AML-193 (cell line): ENCODE measurements around the gene GARIN5B.

Source experiments
- DNase-seq, 2 experiments: peaks; one replicate each; lab custom pipeline; 2025; lab: John Stamatoyannopoulos, UW

GARIN5B gene

DNA sequence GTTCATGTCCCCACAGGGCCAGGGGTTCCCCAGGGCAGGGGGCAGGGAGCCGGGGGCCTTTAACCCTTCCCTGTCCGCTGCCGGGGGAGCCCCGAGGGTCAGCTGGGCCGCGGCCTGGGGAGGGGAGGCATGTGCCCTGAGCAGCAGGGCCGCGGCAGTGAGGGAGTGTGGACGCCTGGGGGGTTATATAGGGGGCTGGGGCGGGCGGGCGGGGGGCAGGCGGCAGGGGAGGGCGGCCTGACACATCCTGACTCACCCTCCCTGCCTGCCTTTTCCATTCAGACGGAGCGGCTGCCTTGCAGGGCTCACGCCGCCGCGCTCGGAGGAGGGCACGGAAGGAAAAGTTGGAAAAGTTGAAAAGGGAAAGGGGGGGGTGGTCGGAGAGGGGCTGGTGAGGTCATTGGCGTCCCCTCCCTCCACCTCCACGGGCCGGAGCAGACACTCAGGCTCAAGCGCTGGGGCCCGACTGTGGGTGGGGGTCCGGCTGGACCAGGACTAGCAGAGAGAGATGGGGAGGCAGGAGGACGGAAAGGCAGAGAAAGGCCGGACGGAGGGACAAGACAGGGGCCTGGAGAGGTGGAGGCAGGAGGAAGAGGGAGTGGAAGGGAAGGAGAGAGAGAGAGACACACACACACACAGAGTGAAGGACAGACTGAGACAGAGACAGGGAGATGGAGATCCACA lies 7.4 kb upstream of the GARIN5B start, which contains the start of gene IL11:
IL11 (minus strand) TSS at position 159 of the 684 bp plus-strand sequence; CDS start at position 6, 153 bp downstream.
- no peak for DNase-seq

DNA sequence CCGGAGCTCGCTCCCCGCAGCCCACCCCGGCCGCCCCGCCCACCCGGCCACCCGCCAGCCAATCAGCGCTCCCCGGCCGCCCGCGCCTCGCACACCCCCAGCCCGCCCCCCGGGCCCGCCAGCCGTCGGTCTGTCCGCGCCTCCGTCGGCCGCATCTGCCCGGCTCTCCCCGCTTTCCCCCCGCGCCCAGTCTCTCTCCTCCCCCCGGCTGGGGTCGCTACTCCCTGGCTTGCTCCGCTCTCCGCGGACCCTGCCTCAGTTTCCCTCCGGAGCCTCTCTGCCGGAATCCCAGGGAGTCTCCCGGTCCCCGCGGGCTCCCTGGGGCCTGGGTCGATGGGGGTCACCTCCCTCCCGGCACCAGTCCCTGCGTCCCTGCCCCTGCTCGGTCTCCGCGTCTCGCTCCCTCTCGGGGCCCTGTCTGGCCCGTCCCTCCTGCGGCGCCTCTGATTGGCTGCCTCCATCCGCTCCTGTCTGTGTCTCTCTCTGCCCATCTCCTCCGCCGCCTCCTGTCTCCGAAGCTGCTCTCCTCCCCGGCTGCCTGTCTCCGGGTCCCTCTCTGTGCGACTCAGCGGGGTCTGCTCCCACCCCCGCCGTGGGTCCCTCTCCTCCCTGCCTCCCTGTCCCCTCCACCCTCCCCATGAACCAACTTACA lies 6.7 kb upstream of the GARIN5B start:
- DNase-seq: no peak

DNA sequence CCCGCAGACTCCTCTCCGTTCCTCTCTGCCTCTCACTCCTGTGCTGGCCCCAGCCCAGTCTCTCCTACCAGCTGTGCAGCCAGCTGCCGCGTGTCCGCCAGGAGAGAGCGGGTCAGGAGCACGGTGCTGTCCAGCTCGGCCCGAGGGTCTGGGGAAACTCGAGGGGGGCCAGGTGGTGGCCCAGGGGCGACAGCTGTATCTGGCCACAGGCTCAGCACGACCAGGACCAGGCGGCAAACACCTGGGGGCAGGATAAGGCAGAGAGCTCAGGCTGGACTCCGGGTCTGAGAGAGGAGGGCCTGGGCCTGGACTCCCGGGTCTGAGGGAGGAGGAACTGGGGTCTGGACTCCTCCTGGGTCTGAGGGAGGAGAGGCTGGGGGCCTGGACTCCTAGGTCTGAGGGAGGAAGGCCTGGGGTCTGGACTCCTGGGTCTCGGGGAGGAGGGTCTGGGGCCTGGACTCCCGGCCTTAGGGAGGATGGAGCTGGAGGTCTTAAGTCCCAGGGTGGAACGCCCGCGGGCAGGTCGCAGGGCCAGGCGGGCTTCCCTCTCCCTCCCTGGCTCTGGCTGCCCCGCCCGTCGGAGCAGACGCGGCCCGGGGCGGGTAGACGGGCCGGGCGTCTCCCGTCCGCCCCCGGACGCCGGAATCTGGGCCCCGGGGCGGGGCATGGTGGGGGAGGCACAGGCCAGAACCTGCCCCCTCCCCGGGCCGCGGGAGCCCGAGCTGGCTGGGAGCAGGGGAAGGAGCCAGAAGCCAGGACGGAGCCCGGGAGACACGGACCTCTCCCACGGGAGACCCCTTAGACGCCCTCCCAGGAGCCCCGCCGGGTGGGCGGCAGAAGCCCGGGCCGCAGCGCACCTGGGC lies 5.9 kb upstream of the GARIN5B start:
- DNase-seq: no peak

DNA sequence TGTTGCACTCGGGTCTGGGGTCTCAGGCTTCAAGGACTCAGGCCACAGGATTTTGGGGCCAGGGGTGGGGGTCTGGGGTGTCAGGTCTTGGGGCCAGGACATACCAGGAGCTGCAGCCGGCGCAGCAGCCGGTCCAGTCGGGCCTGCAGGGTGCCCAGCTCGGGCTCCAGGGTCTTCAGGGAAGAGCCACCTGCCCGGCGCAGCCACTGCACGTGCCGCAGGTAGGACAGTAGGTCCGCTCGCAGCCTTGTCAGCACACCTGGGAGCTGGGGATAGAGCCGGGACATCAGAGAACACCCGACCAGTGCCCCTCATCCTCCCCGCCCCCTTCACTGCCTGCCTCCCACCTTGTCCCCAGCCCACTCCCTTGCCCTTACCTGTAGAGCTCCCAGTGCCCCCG lies 5.0 kb upstream of the GARIN5B start:
- DNase-seq: no peak

DNA sequence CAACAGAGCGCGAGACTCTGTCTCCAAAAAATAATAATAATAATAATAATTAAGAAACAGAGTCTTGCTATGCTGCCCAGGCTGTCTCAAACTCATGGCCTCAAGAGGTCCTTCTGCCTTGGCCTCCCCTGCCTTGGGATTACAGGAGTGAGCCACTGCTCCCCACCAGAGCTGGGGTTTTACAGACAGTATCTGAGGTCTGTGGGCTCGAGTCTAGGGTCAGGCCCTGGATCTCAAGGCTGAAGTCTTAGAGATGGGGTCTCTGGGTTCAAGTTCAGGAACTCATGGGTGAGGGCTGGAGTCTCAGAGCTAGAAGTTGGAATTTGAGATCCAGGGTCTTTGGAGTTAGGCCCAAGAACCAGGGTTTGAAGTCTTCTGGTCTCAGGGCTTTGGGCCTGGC lies 3.7 kb upstream of the GARIN5B start:
- no peak for DNase-seq

DNA sequence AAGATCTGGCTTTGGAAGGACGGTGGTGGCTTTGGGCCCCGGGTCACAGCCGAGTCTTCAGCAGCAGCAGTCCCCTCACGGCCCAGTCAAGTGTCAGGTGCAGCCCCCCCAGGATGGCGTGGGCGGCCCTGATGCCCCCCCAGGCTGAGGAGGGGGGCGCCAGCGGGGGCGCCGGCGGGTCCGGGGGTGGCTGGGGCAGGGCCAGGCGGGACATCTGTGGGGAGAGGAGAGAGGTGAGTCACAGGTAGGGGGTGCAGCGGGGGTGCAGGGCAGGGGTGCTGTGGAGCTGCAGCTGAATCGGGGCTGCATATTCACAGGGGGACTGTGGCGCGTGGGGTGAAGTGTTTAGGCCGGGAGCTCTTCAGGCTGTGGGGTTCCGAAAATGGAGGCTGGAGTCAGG lies 2.9 kb upstream of the GARIN5B start:
- DNase-seq: no peak

DNA sequence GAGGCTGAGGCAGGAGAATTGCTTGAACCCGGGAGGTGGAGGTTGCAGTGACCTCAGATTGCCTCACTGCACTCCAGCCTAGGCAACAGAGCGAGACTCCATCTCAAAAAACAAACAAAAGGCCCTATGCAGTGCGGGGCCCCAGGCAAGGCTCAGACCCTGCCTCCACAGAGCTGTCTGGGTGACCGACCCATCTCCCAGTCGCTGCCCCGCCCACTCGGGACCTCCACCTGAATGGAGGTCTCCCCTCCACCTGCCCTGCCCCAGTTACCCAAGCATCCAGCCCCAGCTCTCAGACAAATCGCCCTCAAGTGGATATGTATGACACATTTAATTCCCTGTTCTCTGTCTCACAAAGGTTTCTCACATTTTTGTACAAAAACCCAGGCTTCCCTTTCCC lies 2.2 kb upstream of the GARIN5B start:
- DNase-seq: no peak

DNA sequence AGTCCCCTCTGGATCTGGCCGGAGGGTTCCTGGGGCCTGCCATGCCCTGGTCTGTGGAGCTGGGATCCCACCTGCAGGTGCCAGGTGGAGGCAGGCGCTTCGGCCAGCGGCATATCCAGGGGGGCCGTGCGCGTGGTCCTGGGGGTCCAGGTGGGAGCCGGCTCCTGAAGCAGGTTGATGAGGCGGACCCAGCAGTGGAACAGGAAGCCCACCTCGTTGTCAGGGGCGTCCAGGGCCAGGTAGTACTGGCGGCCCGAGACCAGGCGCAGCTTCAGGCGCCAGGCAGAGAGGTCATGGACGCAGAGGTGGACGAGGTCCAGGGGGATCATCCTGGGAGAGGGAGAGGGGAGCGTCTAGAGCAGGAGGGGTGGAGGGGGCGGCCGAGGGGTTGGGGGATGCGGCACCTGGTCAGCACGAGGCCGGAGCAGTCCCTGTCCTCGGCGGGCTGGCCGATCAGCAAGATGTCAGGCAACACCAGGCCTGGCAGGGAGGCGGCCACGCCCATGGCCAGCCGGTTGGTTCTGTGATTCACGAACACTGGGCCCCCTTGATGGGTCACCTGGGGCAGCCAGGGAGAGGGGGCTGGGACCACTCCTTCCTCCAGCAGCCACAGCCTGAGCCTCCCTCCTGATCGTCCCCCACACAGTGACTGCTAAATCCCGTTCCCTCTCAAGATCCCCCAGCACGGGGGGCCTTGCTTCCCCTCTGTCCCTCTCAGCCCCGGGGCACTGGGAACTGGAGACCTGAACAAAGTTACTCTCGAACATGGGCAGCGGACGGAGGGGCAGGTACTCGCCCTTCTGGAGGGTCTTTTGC lies 678 bp downstream of the GARIN5B start:
- no peak for DNase-seq

DNA sequence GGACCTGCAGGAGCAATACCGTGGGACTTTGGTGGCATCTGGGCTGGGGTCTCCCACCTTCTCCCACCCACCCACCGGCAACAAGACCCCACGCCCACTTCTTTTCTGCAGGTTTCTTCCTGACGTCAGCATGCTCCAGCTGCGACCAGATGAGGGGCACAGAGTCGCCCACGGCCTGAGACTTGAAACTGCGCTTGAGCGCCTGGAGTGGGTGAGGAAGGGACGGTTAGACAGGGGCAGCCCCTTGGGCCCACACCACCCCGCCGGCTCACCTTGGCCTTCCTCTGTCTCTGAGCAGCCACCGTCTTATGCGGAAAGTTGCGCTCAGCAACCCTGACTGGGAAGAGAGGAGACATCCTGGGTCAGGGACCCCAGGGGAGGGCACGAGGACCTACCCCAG lies 2.2 kb downstream of the GARIN5B start:
- no peak for DNase-seq

DNA sequence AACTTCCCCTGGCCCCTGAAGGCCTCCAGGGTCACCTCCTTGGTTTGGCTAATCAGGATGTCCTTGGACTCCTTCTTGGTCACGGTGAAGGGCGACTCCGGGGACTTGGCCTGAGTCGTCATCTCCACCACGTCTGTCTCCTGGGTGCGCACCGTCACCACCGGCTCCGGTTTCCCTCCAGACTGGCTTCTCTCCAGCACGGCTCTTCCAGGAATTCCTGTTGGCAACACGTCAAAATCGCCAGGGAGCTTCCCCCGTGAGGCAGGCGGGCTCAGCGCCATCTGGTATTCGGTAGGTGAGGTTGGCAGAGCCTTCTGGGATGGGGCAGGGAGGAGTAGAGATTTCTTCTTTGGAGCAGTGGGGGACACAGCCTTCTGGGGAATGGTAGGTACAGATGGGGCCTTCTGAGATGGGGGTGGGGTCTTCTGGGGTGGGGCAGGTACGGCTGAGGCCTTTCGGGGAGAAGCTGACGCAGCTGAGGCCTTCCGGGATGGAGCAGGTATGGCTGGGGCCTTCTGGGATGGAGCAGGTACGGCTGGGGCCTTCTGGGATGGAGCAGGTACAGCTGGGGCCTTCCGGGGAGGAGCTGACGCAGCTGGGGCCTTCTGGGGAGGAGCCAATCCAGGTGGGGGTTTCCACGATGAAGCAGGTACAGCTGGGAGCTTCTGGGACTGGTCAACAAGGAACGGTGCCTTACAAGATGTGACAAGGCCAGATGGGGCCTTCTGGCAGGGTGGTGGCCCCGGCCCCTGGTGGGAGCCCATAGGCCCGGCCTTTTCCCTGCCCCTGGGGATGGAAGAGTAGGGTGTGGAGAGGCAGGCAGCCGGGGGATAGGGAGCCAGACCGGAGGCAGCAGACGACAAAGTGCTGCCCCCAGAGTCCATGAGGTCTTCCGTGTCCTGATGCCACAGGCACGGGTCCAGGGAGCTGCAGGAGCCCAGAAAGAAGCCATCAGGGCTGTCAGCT lies 3.8 kb downstream of the GARIN5B start:
- DNase-seq: no peak

DNA sequence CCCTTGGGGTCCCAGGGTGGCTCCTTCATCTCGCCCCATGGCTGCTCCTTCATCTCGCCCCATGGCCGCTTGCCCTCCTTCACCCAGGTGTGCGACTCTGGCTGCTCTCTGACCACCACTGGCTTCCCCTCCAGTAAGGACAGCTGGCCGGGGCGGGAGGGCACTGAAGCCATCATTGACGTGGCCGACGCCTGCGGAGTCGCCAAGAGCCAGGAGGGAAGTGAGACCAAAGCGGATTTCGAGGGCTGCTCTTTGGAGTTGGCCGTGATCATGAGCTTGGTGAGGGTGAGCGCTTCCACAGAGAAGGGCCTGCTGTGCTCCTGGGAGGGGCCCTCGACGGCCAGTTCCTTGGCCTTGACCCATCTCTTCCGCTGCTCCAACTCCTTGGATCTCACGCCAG lies 4.6 kb downstream of the GARIN5B start:
- DNase-seq: no peak

DNA sequence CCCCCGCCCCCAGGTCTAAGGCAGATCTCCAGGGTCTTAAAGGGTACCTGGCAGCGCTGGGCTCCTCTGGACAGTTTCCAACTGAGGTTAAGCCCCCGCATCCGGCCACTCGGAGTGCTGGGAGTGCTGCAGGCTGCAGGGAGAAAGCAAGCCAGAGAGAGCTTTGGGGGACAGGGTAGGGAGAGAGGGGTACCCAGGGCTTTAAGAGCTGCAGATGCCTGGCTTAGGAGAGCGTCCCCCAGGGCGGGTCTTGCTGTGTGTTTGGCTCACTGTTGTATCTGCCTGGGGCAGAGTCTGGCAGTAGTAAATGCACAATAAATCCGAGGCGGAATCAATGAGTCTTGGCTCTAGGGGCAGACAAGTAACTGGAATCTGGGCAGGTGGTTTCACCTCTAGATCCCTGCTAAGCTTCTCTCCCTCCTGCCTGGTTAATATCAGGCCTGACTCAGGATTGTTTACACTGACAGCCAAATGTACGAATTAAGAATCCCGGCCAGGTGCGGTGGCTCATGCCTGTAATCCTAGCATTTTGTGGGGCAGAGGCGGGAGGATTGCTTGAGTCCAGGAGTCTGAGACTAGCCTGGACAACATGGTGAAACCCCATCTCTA lies 7.7 kb downstream of the GARIN5B start:
- no peak for DNase-seq

DNA sequence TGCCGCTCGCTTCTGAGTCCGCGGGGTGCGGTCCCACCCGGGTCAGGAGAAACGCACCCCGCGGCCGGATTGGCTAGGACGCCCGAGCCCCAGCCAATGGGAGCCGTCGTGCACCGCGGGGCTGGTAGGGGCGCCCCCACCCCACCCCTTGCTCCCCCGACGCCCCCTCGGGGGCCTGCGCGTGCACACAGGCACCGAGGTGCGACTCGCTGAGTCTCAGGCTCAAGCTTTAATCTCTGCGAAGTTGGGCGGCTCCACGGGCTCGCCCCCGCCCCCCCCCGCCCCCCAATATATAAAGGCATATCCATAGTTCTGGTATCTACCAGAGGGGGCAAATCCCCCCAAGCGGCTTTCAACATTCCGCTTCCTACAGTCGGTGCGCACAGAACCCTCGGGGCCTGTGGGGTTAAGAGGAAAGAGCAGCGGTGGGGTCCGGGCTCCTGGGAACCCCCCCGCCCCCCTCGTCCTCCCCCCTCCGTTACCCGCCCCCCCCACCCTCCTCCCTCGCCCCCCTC lies 8.3 kb downstream of the GARIN5B start, which contains the start of gene COX6B2:
COX6B2 (minus strand) TSS at position 22 of the 515 bp plus-strand sequence. CDS start 198 bp downstream, outside the sequence.
- no peak for DNase-seq

DNA sequence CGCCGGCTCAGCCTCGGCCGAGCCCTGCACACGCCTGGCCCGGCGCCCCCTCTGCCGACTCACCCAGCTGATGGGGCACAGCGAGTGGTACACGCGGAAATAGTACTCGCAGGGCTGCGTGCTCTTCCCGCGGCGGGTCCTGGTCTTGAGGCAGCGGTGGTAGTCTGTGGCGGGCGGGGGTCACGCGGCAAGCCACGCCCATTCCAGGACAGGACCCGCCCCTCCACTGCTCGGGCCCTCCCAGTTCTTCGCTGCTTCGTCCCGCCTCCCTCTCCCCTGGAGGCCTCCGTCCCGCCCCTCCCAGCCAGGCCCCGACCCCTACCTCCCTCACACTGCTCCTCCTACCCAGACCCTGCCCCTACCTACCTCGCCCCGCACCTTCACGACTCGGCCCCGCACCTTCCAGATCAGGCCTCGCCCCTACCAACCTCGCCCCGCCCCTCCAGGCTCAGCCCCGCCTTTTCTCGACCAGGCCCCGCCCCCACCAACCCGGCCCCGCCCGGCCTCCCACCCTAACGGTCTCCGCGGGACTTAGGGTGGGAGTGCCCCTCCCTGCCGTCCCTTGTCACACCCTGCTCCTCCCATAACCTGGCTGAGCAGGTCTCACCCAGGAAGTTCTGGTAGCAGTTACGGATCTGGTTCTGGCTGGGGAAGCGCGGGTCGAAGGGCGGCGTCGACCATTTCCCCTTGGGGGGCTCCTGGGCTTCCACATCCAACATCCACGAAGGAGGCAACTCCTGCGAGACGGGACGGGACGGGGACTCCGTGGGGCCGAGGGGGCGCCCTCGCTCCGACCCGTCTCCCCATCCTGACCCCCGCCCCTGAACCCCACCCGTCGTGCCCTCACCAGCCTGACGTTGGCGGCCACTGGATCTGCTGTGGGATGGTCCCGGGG lies 9.0 kb downstream of the GARIN5B start:
- no peak for DNase-seq

DNA sequence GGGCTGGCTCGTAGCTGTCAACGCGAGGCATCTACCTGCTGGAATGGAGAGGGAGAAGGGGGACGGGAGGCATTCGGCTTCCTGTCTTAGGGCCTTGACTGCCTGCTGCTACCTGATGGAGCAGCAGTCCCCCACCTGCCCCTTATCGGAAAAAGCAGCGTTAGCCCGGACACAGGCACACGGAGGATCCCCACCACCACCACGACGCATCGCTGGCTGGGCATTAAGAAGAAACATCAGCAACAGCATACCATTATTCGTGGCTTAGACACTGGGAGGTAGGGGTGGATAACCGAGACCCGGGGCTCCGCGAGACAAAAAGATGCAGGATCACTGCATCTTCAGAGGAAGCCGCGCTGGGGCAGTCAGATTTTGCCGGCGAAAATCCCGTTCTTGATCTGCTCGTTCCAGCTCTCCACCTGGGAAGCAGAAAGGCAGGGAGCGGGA lies 9.7 kb downstream of the GARIN5B start:
- DNase-seq: no peak

DNA sequence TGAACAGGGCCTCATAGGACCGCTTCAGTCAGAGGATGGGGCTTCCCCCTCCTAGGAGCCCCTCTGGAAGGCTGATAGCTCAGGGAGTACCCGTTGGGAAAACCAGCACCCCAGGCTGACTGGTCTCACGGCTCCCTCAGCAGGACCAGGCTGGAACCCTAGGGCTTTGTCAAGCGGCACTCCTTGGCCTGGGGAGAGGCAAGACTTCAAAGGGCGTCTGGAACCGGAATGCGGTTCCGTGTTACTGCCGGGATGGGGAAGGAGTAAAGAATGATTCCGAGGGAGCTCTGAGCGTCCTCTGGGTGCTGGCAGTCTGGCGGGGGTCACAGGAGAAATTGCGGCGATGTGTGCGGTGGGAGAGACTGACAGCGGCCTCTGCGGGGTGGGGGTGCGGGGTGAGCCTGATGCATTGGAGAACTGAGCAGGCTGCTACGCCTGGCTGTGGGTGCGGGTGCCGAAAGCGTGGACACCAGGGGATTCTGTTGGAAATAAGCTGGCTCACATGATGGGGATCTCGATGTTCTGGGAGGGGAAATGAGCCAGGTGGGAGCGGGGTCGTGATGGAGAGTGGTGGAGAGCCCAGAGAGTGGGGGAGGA lies 10.4 kb downstream of the GARIN5B start:
- DNase-seq: no peak

DNA sequence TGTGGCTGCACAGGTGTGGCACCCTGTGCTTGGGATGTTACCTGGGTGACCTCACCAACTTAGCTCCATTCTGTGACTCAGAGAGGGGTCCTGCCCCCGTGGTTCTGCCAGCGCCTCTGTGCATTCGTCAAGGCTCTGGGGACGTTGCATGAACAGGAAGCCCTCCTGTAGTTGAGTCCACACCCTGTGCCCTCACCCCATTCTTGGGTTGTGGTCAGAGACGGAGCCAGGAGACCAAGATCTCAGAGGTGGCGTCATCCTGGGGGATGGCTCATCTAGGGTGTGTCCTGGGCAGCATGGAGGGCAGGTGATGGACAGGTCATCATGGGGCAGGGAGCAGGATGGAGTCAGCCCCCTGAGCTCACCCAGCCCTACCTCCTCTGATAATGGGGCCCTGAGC lies 11.0 kb downstream of the GARIN5B start:
- no peak for DNase-seq

DNA sequence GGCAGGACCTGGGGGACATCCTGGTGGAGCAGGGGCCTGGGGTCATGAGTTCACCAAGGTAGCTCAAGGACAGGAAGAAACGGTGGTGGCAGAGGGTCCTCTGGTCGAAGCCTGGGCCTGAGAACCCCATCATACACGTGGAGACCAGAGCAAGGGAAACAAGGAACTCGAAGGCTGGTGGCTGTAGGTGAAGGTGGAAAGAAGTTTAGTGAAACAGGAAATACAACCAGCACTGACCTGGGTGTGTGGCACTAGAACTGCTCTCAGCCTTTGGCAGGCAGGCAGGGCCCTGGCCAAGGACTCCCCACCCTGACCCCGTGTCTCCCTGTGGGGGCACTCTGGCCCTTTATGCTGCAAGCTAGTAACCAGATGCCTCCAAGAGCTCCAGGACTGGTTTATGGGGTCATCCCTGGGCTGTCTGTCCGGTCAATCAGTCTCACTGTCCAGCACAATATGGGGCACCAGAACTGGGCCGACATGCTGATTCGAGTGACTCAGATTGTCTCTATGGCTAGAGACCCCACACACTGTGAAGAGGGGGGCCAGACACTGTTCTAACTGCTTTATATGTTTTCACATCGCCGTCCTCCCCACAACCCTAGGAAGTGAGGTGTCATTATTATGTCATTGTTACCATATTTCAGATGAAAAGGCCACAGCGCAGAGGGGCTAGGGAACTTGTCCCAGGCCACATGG lies 12.3 kb downstream of the GARIN5B start:
- DNase-seq: no peak
